HEK293 (cell line): ENCODE measurements around the gene GPR146.

ENCODE experiments used
- CTCF ChIA-PET: fragments of 350-600 bp; formaldehyde crosslinking; extraction: SDS; loops from one replicate; lab custom pipeline; 2021; ENCODE audit warnings: antibody characterized with exemption; lab: Yijun Ruan, JAX
- POLR2A ChIA-PET: fragments of 300-600 bp; formaldehyde crosslinking; extraction: SDS; loops from one replicate; lab custom pipeline; 2020; ENCODE audit warnings: antibody characterized with exemption, inconsistent platforms; lab: Yijun Ruan, JAX
- H3K27ac ChIP-seq: fragments of 200-500 bp; sonication (Bioruptor generic); 2 replicates; pipeline ENCODE4 v1.5.1; 2014; ENCODE audit warnings: low read depth, low read length, control low read depth, inconsistent platforms; ENCODE audit errors: extremely low read depth
- H3K36me3 ChIP-seq, 2 experiments: fragments of 200-500 bp in 1 of 2; sonication (Bioruptor generic) in 1 of 2; 1 replicate in 1 of 2; 2 replicates in 1 of 2; pipeline ENCODE4 v1.5.1; 2014 to 2017; ENCODE audit warnings: inconsistent platforms in 2 of 2, low read length in 2 of 2; ENCODE audit not compliant: control insufficient read depth in 2 of 2, insufficient read depth in 1 of 2
- H3K4me1 ChIP-seq: fragments of 200-500 bp; sonication (Bioruptor generic); 2 replicates; pipeline ENCODE4 v1.5.1; 2014; ENCODE audit warnings: mild to moderate bottlenecking, low read length, inconsistent platforms; ENCODE audit not compliant: control insufficient read depth, insufficient read depth
- H3K4me3 ChIP-seq: 2 replicates; pipeline ENCODE4 v1.5.1; 2011; ENCODE audit warnings: low read depth, mild to moderate bottlenecking, control low read depth, low read length, moderate library complexity
- H3K9me3 ChIP-seq: fragments of 200-500 bp; sonication (Bioruptor generic); 2 replicates; pipeline ENCODE4 v1.5.1; 2014; ENCODE audit warnings: low read depth, low read length, inconsistent platforms; ENCODE audit not compliant: control insufficient read depth, insufficient read depth
- GFI1B ChIP-seq: fragments of 450-650 bp; formaldehyde crosslinking; IDR thresholded peaks from 2 replicates; pipeline ENCODE4 v1.5.1; 2016; ENCODE audit warnings: missing biosample characterization, missing genetic modification characterization
- GLI4 ChIP-seq: fragments of 450-650 bp; formaldehyde crosslinking; IDR thresholded peaks from 2 replicates; pipeline ENCODE4 v1.5.1; 2016; ENCODE audit warnings: missing biosample characterization, missing genetic modification characterization
- HOXA7 ChIP-seq: sonication (generic); formaldehyde crosslinking; IDR thresholded peaks from 2 replicates; pipeline ENCODE4 v1.8.1; 2022; ENCODE audit warnings: missing genetic modification reagents, borderline replicate concordance
- KLF16 ChIP-seq: fragments of 450-650 bp; formaldehyde crosslinking; IDR thresholded peaks from 2 replicates; pipeline ENCODE4 v1.5.1; 2017; ENCODE audit warnings: missing biosample characterization, missing genetic modification characterization
- KLF7 ChIP-seq: fragments of 450-650 bp; formaldehyde crosslinking; IDR thresholded peaks from 2 replicates; pipeline ENCODE4 v1.5.1; 2016; ENCODE audit warnings: missing biosample characterization, missing genetic modification characterization, borderline replicate concordance
- SCRT1 ChIP-seq: fragments of 450-650 bp; formaldehyde crosslinking; IDR thresholded peaks from 2 replicates; pipeline ENCODE4 v1.5.1; 2016; ENCODE audit warnings: missing biosample characterization, missing genetic modification characterization, borderline replicate concordance
- SCRT2 ChIP-seq: fragments of 450-650 bp; formaldehyde crosslinking; IDR thresholded peaks from 2 replicates; pipeline ENCODE4 v1.5.1; 2016; ENCODE audit warnings: missing biosample characterization, missing genetic modification characterization
- ZBTB1 ChIP-seq: fragments of 450-650 bp; formaldehyde crosslinking; IDR thresholded peaks from 2 replicates; pipeline ENCODE4 v1.5.1; 2016; ENCODE audit warnings: missing biosample characterization, missing genetic modification characterization
- ZBTB49 ChIP-seq: fragments of 450-650 bp; formaldehyde crosslinking; IDR thresholded peaks from 2 replicates; pipeline ENCODE4 v1.5.1; 2016; ENCODE audit warnings: missing biosample characterization, missing genetic modification characterization, low read depth
- ZIC2 ChIP-seq: fragments of 450-650 bp; formaldehyde crosslinking; IDR thresholded peaks from 2 replicates; pipeline ENCODE4 v1.5.1; 2016; ENCODE audit warnings: missing biosample characterization, missing genetic modification characterization
- ZNF140 ChIP-seq: fragments of 450-650 bp; formaldehyde crosslinking; IDR thresholded peaks from 2 replicates; pipeline ENCODE4 v1.5.1; 2016; ENCODE audit warnings: missing biosample characterization, missing genetic modification characterization
- ZNF211 ChIP-seq: fragments of 450-650 bp; formaldehyde crosslinking; IDR thresholded peaks from 2 replicates; pipeline ENCODE4 v1.5.1; 2016; ENCODE audit warnings: low read depth, missing biosample characterization, missing genetic modification characterization
- ZNF223 ChIP-seq: fragments of 450-650 bp; formaldehyde crosslinking; IDR thresholded peaks from 2 replicates; pipeline ENCODE4 v1.5.1; 2016; ENCODE audit warnings: missing biosample characterization, missing genetic modification characterization
- ZNF24 ChIP-seq: fragments of 450-650 bp; formaldehyde crosslinking; IDR thresholded peaks from 2 replicates; pipeline ENCODE4 v1.5.1; 2016; ENCODE audit warnings: missing biosample characterization, missing genetic modification characterization
- ZNF248 ChIP-seq: fragments of 450-650 bp; formaldehyde crosslinking; IDR thresholded peaks from 2 replicates; pipeline ENCODE4 v1.5.1; 2017; ENCODE audit warnings: missing biosample characterization, missing genetic modification characterization
- ZNF274 ChIP-seq, 2 experiments: fragments of 200-500 bp in 1 of 2; fragments of 450-650 bp in 1 of 2; sonication (Bioruptor generic) in 1 of 2; formaldehyde crosslinking in 1 of 2; IDR thresholded peaks; 2 replicates each; pipeline versions ENCODE4 v1.5.1 to v1.6.1; 2014 to 2016; ENCODE audit warnings: borderline replicate concordance in 1 of 2, inconsistent platforms in 1 of 2, low read length in 1 of 2, missing biosample characterization in 1 of 2, missing genetic modification characterization in 1 of 2
- ZNF280C ChIP-seq: fragments of 450-650 bp; formaldehyde crosslinking; IDR thresholded peaks from 2 replicates; pipeline ENCODE4 v1.5.1; 2016; ENCODE audit warnings: missing biosample characterization, missing genetic modification characterization
- ZNF423 ChIP-seq: fragments of 450-650 bp; formaldehyde crosslinking; IDR thresholded peaks from 2 replicates; pipeline ENCODE4 v1.5.1; 2016; ENCODE audit warnings: missing biosample characterization, missing genetic modification characterization
- ZNF513 ChIP-seq: fragments of 450-650 bp; IDR thresholded peaks from 2 replicates; pipeline ENCODE4 v1.5.1; 2018; ENCODE audit warnings: missing biosample characterization, missing genetic modification characterization
- ZNF514 ChIP-seq: fragments of 450-650 bp; formaldehyde crosslinking; IDR thresholded peaks from 2 replicates; pipeline ENCODE4 v1.5.1; 2016; ENCODE audit warnings: missing biosample characterization, missing genetic modification characterization
- ZNF580 ChIP-seq: fragments of 450-650 bp; formaldehyde crosslinking; IDR thresholded peaks from 2 replicates; pipeline ENCODE4 v1.5.1; 2016; ENCODE audit warnings: missing biosample characterization, missing genetic modification characterization
- ZNF629 ChIP-seq: fragments of 450-650 bp; formaldehyde crosslinking; IDR thresholded peaks from 2 replicates; pipeline ENCODE4 v1.5.1; 2017; ENCODE audit warnings: missing biosample characterization, missing genetic modification characterization
- ZNF792 ChIP-seq: fragments of 450-650 bp; formaldehyde crosslinking; IDR thresholded peaks from 2 replicates; pipeline ENCODE4 v1.5.1; 2016; ENCODE audit warnings: missing biosample characterization, missing genetic modification characterization
- ZNF837 ChIP-seq: fragments of 450-650 bp; formaldehyde crosslinking; IDR thresholded peaks from 2 replicates; pipeline ENCODE4 v1.5.1; 2016; ENCODE audit warnings: missing biosample characterization, missing genetic modification characterization

Gene GPR146

GRCh38 chr7:1016577-1017531 lies 27.5 kb upstream of the GPR146 start:
- no peak overlapping the region for H3K4me3 ChIP-seq
- H3K9me3 ChIP-seq = no peaks in the 10 kb centered on the region
- no peak overlapping the region for H3K27ac ChIP-seq
- TF ChIP-seq HOXA7 (CRISPR knock-in tag) = no peak
- TF ChIP-seq KLF16 = no peak
- TF ChIP-seq GLI4 (tag by site-specific recombination) = no peak
- no peak for TF ChIP-seq ZNF629
- no peak for TF ChIP-seq ZNF423
- no peak for TF ChIP-seq ZNF580
- TF ChIP-seq GFI1B (tag by site-specific recombination) = no peak
- no peak for TF ChIP-seq ZIC2 (tag by site-specific recombination)
- TF ChIP-seq ZNF223 (tag by site-specific recombination) = no peak
- no peak for TF ChIP-seq ZNF248
- no peak for TF ChIP-seq ZNF837 (tag by site-specific recombination)
- TF ChIP-seq ZNF280C (tag by site-specific recombination) = no peak
- TF ChIP-seq ZNF140 = no peak
- no peak for TF ChIP-seq ZBTB1
- TF ChIP-seq ZNF211 (tag by site-specific recombination) = no peak
- no peak for TF ChIP-seq KLF7 (tag by site-specific recombination)
- no peak for TF ChIP-seq ZBTB49
- no peaks in the 10 kb centered on the region for H3K4me1 ChIP-seq
- POLR2A ChIA-PET = no interaction called here
- CTCF ChIA-PET = interaction anchor here (0.6 to 1.7 kb wide), 2 partner anchors 49 to 100 kb away, joined by 3 to 6 read pairs; no protein-coding TSS in a partner anchor
- H3K36me3 ChIP-seq = no peaks in the 10 kb centered on the region

- POLR2A ChIA-PET = no interaction called here
Measured at GRCh38 chr7:1017586-1018333, 26.6 kb upstream of the GPR146 start.

More at GRCh38 chr7:1017586-1018333, 26.6 kb upstream of the GPR146 start:
- Histone ChIP-seq H3K4me1 (no peaks in the 10 kb centered on the region), H3K9me3 (no peaks in the 10 kb centered on the region), H3K27ac (no peak overlapping the region), H3K36me3 (no peaks in the 10 kb centered on the region), H3K4me3 (no peak overlapping the region)
- CTCF ChIA-PET = interaction anchor here (1.3 to 1.7 kb wide), 2 partner anchors 25 to 48 kb away, joined by 3 to 6 read pairs; no protein-coding TSS in a partner anchor
- TF ChIP-seq ZNF24 (tag by site-specific recombination) (no peak), ZNF514 (tag by site-specific recombination) (no peak), SCRT2 (tag by site-specific recombination) (0 out of 2 replicates have a peak, but pooled peaks have one; percentile 10), ZNF792 (tag by site-specific recombination) (no peak), SCRT1 (tag by site-specific recombination) (no peak), ZNF513 (tag by site-specific recombination) (no peak), ZNF274 (IDR thresholded peaks at IDR 0.05; ENCODE audit: low read length) (no peak), ZNF274 (tag by site-specific recombination; IDR thresholded peaks at IDR 0.05; ENCODE audit: borderline replicate concordance) (no peak)
